Endodermal cell (in vitro differentiated cells): ENCODE data around the gene RASSF4. TPM values are rescaled to one million over a fixed set of nuclear protein-coding genes. Genes with fewer than 3 reads are reported as not detected.

Experiments
- DNase-seq: peaks from one replicate; pipeline ENCODE4 v3.0.0-alpha.2; 2017
- H3K27ac ChIP-seq: 2 replicates; pipeline ENCODE4 v1.5.1; 2013; ENCODE audit warnings: mild to moderate bottlenecking, low read depth, low read length, moderate library complexity
- H3K27me3 ChIP-seq: 2 replicates; pipeline ENCODE4 v1.6.1; 2013; ENCODE audit warnings: mild to moderate bottlenecking, low read length, moderate library complexity; ENCODE audit not compliant: insufficient read depth, control insufficient read depth, poor library complexity, severe bottlenecking
- H3K36me3 ChIP-seq: 2 replicates; pipeline ENCODE4 v1.7.0; 2013; ENCODE audit warnings: mild to moderate bottlenecking, low read length, moderate library complexity; ENCODE audit not compliant: control insufficient read depth, insufficient read depth
- H3K4me1 ChIP-seq: one replicate; pipeline ENCODE4 v1.7.0; 2013; ENCODE audit warnings: low read length; ENCODE audit not compliant: control insufficient read depth, insufficient read depth
- H3K4me3 ChIP-seq: 2 replicates; pipeline ENCODE4 v1.5.1; 2013; ENCODE audit warnings: mild to moderate bottlenecking, low read length, moderate library complexity
- H3K9ac ChIP-seq: 2 replicates; pipeline ENCODE4 v1.6.1; 2013; ENCODE audit warnings: mild to moderate bottlenecking, low read length, moderate library complexity; ENCODE audit not compliant: poor library complexity, severe bottlenecking; ENCODE audit errors: extremely low read depth
- H3K9me3 ChIP-seq: 2 replicates; pipeline ENCODE4 v1.6.1; 2013; ENCODE audit warnings: mild to moderate bottlenecking, low read length, moderate library complexity; ENCODE audit not compliant: control insufficient read depth
- H3K27ac Mint-ChIP-seq: 2 replicates; pipeline ENCODE4 v1.8.0; 2020; ENCODE audit warnings: mixed read lengths
- H3K27me3 Mint-ChIP-seq: 2 replicates; pipeline ENCODE4 v1.8.0; 2021; ENCODE audit warnings: mild to moderate bottlenecking, mixed read lengths; ENCODE audit not compliant: insufficient read depth
- H3K36me3 Mint-ChIP-seq: 2 replicates; pipeline ENCODE4 v1.8.0; 2020; ENCODE audit warnings: low read depth, mixed read lengths
- H3K4me1 Mint-ChIP-seq: 2 replicates; pipeline ENCODE4 v1.8.0; 2020; ENCODE audit warnings: mixed read lengths
- H3K4me3 Mint-ChIP-seq: 2 replicates; pipeline ENCODE4 v1.8.0; 2020; ENCODE audit warnings: mild to moderate bottlenecking, moderate library complexity, mixed read lengths
- H3K9me3 Mint-ChIP-seq: 2 replicates; pipeline ENCODE4 v1.8.0; 2020; ENCODE audit warnings: mild to moderate bottlenecking, mixed read lengths
- CTCF ChIP-seq: fragments of 200-600 bp; sonication (generic); conservative IDR thresholded peaks from 2 replicates; pipeline ENCODE4 v1.5.0; 2021; ENCODE audit warnings: antibody characterized with exemption, mild to moderate bottlenecking
- WGBS, 2 experiments: methylation state at CpG; one replicate each; pipeline versions ENCODE4 v1.1.5 to v1.1.7; 2013; ENCODE audit warnings: missing lambda C conversion rate in 2 of 2, mixed read lengths in 1 of 2; ENCODE audit not compliant: insufficient coverage in 1 of 2, insufficient read length in 1 of 2; 5-methylcytosine and 5-hydroxymethylcytosine counted together
- total RNA-seq, 2 donors: library from RNA; stranded (reverse); fragmentation: NEBNext Ultra II Directional in 1 of 2; extraction: Animal tissue kit (Norgen Biotek cat#: 25700) in 1 of 2; gene quantifications; 2 replicates in 1 of 2; 3 replicates in 1 of 2; pipeline ENCODE4 v1.2.1, GENCODE V29; 2021

RASSF4 gene
- total RNA-seq, 2 donors from 2014 or later, result 5.2 to 14.1 TPM

GRCh38 chr10:44932517-44933450 is 26.8 kb upstream of the RASSF4 start:
- 47 to 50% methylated on average over 8 to 10 of the region's 10 CpGs for WGBS, 2 experiments
- H3K36me3 Mint-ChIP-seq, result no peaks in the 10 kb centered on the region
- peaks cover 25% of the 10 kb centered on the region for H3K27me3 Mint-ChIP-seq
- H3K9me3 Mint-ChIP-seq, result no peaks in the 10 kb centered on the region
- Histone ChIP-seq H3K4me1 (no peaks in the 10 kb centered on the region), H3K9me3 (no peaks in the 10 kb centered on the region), H3K27ac (no peak overlapping the region), H3K36me3 (no peaks in the 10 kb centered on the region), H3K9ac (no peak overlapping the region), H3K4me3 (no peak overlapping the region), H3K27me3 (peaks cover 4% of the 10 kb centered on the region)
- H3K4me1 Mint-ChIP-seq, result peaks cover 11% of the 10 kb centered on the region
- H3K4me3 Mint-ChIP-seq, result no peak overlapping the region
- peak; percentile 98 for DNase-seq
- peak; percentile 97 for TF ChIP-seq CTCF
- H3K27ac Mint-ChIP-seq, result no peak overlapping the region

- Mint-ChIP-seq H3K27ac (no peak overlapping the region), H3K4me3 (no peak overlapping the region), H3K9me3 (no peaks in the 10 kb centered on the region), H3K27me3 (peaks cover 21% of the 10 kb centered on the region), H3K4me1 (peaks cover 11% of the 10 kb centered on the region), H3K36me3 (no peaks in the 10 kb centered on the region)
- 84 to 93% methylated on average over 8 to 9 of the region's 9 CpGs for WGBS, 2 experiments
- TF ChIP-seq CTCF, result no peak
- Histone ChIP-seq H3K27me3 (peaks cover 4% of the 10 kb centered on the region), H3K4me3 (no peak overlapping the region), H3K9me3 (no peaks in the 10 kb centered on the region), H3K4me1 (no peaks in the 10 kb centered on the region), H3K27ac (no peak overlapping the region), H3K9ac (no peak overlapping the region), H3K36me3 (no peaks in the 10 kb centered on the region)
- no peak for DNase-seq
These were observed 25.9 kb upstream of the RASSF4 start for GRCh38 chr10:44933451-44934321.

GRCh38 chr10:44934416-44935200 is 25.0 kb upstream of the RASSF4 start:
- Mint-ChIP-seq H3K36me3 (no peaks in the 10 kb centered on the region), H3K27ac (no peak overlapping the region), H3K4me3 (no peak overlapping the region), H3K27me3 (peaks cover 19% of the 10 kb centered on the region), H3K9me3 (no peaks in the 10 kb centered on the region), H3K4me1 (peaks cover 11% of the 10 kb centered on the region)
- no peak for DNase-seq
- Histone ChIP-seq H3K4me3 (no peak overlapping the region), H3K36me3 (no peaks in the 10 kb centered on the region), H3K9ac (no peak overlapping the region), H3K27me3 (peaks cover 4% of the 10 kb centered on the region), H3K9me3 (no peaks in the 10 kb centered on the region), H3K27ac (no peak overlapping the region), H3K4me1 (no peaks in the 10 kb centered on the region)
- no peak for TF ChIP-seq CTCF
- 89 to 93% methylated on average over 12 to 18 of the region's 18 CpGs for WGBS, 2 experiments
